ENCODE measurements around the gene DCHS2. TPM values are rescaled to one million over a fixed set of nuclear protein-coding genes. Genes with fewer than 3 reads are reported as not detected.

DCHS2 gene
- total RNA-seq, 6 donors from 2014 or later, result 0.20 to 1.1 (median 0.80) TPM; not detected in 2

GRCh38 chr4:154439224-154439623, 52.4 kb downstream of the DCHS2 start:
- TF ChIP-seq POLR2AphosphoS5 (IDR thresholded peaks at IDR 0.05) (no peak), EP300 (IDR thresholded peaks at IDR 0.05) (no peak), CTCF (IDR thresholded peaks at IDR 0.05) (no peak), POLR2A (IDR thresholded peaks at IDR 0.05) (no peak)
- Histone ChIP-seq H3K9me3 (no peaks in the 10 kb centered on the region), H3K27me3 (no peaks in the 10 kb centered on the region), H3K27ac (no peak overlapping the region), H3K4me3 (no peak overlapping the region), H3K4me1 (no peaks in the 10 kb centered on the region), H3K36me3 (no peaks in the 10 kb centered on the region)
- no peak for ATAC-seq (ENCODE audit: low FRiP score in 2 of 2)
- no peak for DNase-seq
- WGBS, 2 donors, result 15 to 27% methylated on average over 1 of the region's 1 CpG

- no peak for ATAC-seq (ENCODE audit: low FRiP score in 2 of 2)
- 53 to 78% methylated on average over 1 of the region's 1 CpG for WGBS, 2 donors
- no peaks in the 10 kb centered on the region for H3K27me3 ChIP-seq
- no peaks in the 10 kb centered on the region for H3K9me3 ChIP-seq
- no peaks in the 10 kb centered on the region for H3K36me3 ChIP-seq
- no peaks in the 10 kb centered on the region for H3K4me1 ChIP-seq
- no peak overlapping the region for H3K4me3 ChIP-seq
- no peak for DNase-seq
- no peak for TF ChIP-seq EP300 (IDR thresholded peaks at IDR 0.05)
- no peak for TF ChIP-seq POLR2AphosphoS5 (IDR thresholded peaks at IDR 0.05)
- no peak for TF ChIP-seq POLR2A (IDR thresholded peaks at IDR 0.05)
- TF ChIP-seq CTCF (IDR thresholded peaks at IDR 0.05), result no peak
- no peak overlapping the region for H3K27ac ChIP-seq
Measured at GRCh38 chr4:154435895-154436294, 55.7 kb downstream of the DCHS2 start.

- Histone ChIP-seq H3K4me3 (no peak overlapping the region), H3K36me3 (no peaks in the 10 kb centered on the region), H3K9me3 (no peaks in the 10 kb centered on the region), H3K4me1 (no peaks in the 10 kb centered on the region), H3K27me3 (no peaks in the 10 kb centered on the region), H3K27ac (no peak overlapping the region)
- DNase-seq, result no peak
- ATAC-seq (ENCODE audit: low FRiP score in 2 of 2), result no peak
- TF ChIP-seq CTCF (IDR thresholded peaks at IDR 0.05) (no peak), EP300 (IDR thresholded peaks at IDR 0.05) (no peak), POLR2A (IDR thresholded peaks at IDR 0.05) (no peak), POLR2AphosphoS5 (IDR thresholded peaks at IDR 0.05) (no peak)
- 92 to 95% methylated on average over 5 to 6 of the region's 6 CpGs for WGBS, 2 donors
Measured at GRCh38 chr4:154433543-154433942, 58.1 kb downstream of the DCHS2 start.

- Histone ChIP-seq H3K9me3 (no peaks in the 10 kb centered on the region), H3K27ac (no peak overlapping the region), H3K27me3 (no peaks in the 10 kb centered on the region), H3K4me1 (peaks cover 0 to 7% (median 0%) of the 10 kb centered on the region in 4 donors), H3K4me3 (no peak overlapping the region), H3K36me3 (no peaks in the 10 kb centered on the region)
- 86 to 88% methylated on average over 5 of the region's 5 CpGs for WGBS, 2 donors
- ATAC-seq (ENCODE audit: low FRiP score in 2 of 2) (no peak), DNase-seq (no peak)
- TF ChIP-seq EP300 (IDR thresholded peaks at IDR 0.05) (no peak), POLR2A (IDR thresholded peaks at IDR 0.05) (no peak), CTCF (IDR thresholded peaks at IDR 0.05) (no peak), POLR2AphosphoS5 (IDR thresholded peaks at IDR 0.05) (no peak)
Measured at GRCh38 chr4:154429176-154429575, 62.4 kb downstream of the DCHS2 start.

GRCh38 chr4:154427149-154427548, 64.5 kb downstream of the DCHS2 start:
- Histone ChIP-seq H3K4me3 (no peak overlapping the region), H3K27me3 (no peaks in the 10 kb centered on the region), H3K4me1 (peaks cover 0 to 7% (median 0%) of the 10 kb centered on the region in 4 donors), H3K36me3 (no peaks in the 10 kb centered on the region), H3K9me3 (no peaks in the 10 kb centered on the region), H3K27ac (no peak overlapping the region)
- DNase-seq, result no peak
- WGBS, 2 donors, result 85 to 91% methylated on average over 6 of the region's 6 CpGs
- ATAC-seq (ENCODE audit: low FRiP score in 2 of 2), result no peak
- no peak for TF ChIP-seq CTCF (IDR thresholded peaks at IDR 0.05)
- no peak for TF ChIP-seq EP300 (IDR thresholded peaks at IDR 0.05)
- TF ChIP-seq POLR2A (IDR thresholded peaks at IDR 0.05), result no peak
- TF ChIP-seq POLR2AphosphoS5 (IDR thresholded peaks at IDR 0.05), result no peak
